Suprapubic skin (tissue), 4 donors: ENCODE data around the gene TMEM270.

Experiments used
- CTCF ChIP-seq, 2 donors: fragments of 200-600 bp in 1 of 2; fragments of 450-650 bp in 1 of 2; sonication (generic) in 1 of 2; IDR thresholded peaks; one replicate each; pipeline ENCODE4 v1.5.1; 2016 to 2019; ENCODE audit warnings: antibody characterized with exemption in 2 of 2, mild to moderate bottlenecking in 1 of 2, moderate library complexity in 1 of 2
- EP300 ChIP-seq: sonication (generic); formaldehyde crosslinking; IDR thresholded peaks from one replicate; pipeline ENCODE4 v1.6.1; 2017; ENCODE audit warnings: antibody characterized with exemption
- POLR2A ChIP-seq, 2 donors: fragments of 450-650 bp; IDR thresholded peaks; one replicate each; pipeline ENCODE4 v1.6.1; 2017; ENCODE audit warnings: antibody characterized with exemption in 2 of 2, mild to moderate bottlenecking in 2 of 2, moderate library complexity in 2 of 2
- POLR2AphosphoS5 ChIP-seq, 3 donors: sonication (generic); formaldehyde crosslinking; IDR thresholded peaks; one replicate each; pipeline ENCODE4 v1.6.1; 2017; ENCODE audit warnings: antibody characterized with exemption in 3 of 3

DNA sequence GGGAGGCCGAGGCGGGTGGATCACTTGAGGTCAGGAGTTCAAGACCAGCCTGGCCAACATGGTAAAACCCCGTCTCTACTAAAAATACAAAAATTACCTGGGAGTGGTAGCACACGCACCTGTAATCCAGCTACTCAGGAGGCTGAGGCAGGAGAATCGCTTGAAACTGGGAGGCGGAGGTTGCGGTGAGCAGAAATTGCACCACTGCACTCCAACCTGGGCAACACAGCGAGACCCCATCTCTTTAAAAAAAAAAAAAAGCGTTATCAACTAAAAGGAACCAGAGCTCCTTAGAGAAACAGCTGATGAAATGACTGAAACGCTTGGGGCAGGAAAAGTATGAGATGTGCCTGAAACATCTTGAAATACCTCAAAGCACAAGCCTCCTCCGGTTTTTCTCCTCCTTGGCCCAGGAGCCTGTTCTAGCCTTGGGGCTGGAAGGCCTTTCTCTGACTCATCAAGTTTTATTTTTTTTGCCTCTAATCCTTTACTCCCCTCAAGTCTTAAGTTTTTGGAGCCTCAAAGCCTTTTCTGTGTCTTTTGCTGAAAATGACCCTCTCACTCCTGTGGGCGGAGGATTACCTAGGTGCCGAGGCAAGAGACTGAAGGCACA, 16.0 kb upstream of the TMEM270 start:
- TF ChIP-seq POLR2A (IDR thresholded peaks at IDR 0.05), result no peak
- TF ChIP-seq CTCF (IDR thresholded peaks at IDR 0.05), result no peak
- no peak for TF ChIP-seq POLR2AphosphoS5 (IDR thresholded peaks at IDR 0.05)
- no peak for TF ChIP-seq EP300
